NCI-H2227 treated with DMSO at 0.1 percent for 48 hours (cell line): ENCODE data around the gene CELF4.

Source experiments
- DNase-seq: peaks from one replicate; lab custom pipeline; 2025; lab: John Stamatoyannopoulos, UW

Gene CELF4

DNA sequence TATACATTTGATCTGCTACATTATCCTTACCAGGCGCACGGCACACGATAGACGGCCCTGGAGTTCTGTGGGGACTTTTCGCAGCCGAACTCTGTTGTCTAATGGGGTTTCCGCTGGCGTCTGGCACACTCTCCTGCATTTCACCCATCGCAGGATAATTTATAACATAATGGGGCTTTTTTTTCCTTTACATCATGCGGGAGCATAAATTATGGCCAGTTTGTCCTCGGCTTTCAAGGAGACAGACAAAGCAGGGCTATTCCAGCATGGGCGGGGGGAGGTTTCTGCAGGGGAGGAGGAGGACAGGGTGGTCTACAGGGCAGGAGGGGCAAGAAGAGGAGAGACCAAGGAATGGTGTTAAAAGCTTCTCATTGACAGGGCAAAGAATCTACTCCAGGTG, 279.8 kb downstream of the CELF4 start:
- DNase-seq = peak; percentile 31

DNA sequence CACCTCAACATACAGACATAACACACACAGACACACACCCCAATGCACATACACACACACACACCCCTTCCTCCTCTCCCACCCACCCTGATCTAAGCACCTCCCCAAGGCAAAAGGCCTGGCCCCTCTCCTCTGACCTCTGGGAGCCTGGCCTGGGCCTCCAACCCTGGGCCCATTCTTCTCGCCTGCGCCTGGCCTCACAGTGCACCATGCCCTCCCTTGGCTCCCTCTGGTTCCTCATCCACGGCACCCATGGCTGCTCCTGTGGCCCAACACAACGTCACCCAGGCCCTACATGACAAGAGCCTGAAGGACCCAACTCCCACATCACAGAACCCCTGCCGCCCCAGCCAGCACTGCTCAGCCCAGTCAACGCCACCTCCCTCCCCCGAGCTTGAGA, 281.3 kb downstream of the CELF4 start:
- no peak for DNase-seq

DNA sequence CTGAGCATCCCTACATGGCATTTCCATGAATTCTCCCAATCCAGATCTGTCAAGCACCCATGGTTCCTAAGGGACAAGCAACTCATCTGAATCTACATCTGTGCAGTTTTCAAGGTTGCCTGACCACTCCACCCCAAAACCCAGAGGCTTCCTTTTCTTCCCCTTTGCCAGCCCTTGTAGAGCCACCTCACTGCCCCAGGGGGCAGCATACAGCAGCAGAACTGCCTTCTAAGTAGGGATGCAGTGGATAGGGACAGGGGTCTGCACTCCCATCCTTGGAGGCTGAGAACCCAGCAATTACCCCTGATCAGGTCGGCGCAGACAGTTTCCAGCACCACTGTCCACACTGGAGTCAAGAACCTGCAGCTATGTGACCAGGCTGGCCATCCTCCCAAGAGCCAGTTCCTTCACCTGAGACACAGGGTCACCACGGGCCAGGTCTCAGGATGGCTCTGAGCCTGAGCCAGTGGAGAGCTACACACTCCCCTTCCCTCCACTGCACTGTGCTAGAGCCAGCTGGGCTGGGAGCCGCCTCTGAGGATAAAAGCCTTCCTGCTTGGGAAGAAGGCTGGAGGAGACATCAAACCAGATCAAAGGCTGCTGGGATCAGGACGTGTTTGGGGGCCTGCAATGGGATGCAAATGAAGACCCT, 283.1 kb downstream of the CELF4 start:
- DNase-seq = no peak

DNA sequence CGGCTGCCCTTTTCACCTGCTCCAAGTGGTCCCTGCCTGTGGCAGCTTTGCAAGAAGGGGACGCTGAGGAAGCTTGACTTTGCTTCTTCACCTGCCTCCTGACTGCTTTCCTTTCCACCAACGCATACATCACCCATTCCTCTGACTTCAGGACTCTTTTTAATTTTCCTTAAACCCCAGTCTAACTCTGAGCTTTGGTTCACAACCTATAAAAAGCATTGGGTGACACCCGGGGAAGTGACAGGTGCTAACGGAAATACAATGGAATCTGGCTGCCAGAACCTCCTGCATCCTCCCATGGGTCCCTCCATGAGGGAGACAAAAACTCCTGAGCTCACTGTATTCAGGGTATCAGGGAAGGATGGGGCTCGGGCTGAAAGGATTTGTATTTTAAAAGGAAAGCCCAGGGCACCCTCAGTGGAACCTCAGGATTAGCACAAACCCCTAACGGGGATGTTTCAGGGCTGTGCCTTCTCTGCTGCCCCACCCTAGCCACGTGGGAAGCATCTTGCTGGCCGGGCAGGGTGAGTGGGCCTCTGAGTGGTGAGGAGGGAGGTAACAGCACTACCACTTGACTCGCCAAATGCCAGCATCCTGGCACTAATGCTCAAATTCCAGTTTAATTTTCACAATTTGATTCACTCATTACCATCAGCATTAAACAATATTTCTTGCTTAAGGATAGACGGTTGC, 284.8 kb downstream of the CELF4 start:
- no peak for DNase-seq

DNA sequence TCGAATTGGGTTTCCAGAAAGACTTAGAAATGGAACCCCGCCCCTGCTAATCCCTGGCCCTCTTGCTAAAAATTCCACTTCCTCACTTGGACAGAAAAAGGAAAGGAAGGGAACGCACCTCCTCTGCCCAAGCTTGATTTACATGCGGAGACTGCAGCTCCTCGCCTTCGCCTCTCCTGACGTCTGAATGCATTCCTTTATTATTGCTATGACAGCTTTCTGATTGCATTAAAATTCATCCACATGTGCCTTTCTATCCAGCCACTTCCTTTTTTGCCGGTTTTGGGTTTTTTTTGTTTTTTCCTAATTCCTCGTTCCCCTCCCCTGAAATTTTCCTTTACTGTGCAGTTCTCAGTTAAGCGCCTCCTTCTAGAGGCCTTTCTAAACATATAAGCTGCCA, 287.8 kb downstream of the CELF4 start:
- no peak for DNase-seq

DNA sequence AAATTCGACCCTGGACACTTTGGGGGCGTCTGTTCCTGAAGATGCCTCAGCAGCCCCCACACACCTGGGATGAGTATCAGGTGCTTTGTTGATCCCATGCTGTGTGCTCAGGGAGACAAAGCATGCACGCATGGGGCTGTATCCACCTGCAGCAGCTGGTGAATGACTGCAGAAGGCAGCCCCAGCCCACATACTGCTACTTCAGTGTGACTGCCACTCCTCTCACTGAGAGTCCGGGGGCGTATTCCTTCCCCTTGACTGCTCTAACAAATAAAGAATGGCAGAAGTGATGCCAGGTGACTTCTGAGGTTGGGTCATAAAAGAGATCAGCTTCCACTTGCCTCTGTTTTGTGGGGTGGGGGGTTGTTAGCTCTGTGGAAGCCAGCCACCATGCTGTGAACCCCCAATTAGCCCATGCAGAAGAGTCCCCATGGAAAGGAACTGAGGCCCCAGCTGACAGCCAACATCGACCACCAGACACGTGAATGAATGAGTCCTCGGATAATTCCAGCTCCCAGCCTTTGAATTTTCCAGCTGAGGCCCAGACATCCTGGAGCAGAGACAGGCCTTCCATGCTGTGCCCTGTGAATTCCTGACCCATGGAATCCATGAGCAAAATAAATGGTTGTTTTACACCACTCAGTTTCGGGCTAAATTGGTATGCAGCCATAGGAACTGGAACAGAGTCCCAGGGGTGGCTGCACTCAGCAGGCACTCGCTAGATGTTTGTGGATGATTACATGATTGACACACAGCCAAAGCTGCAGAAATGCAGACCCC, 289.3 kb downstream of the CELF4 start:
- DNase-seq = no peak

DNA sequence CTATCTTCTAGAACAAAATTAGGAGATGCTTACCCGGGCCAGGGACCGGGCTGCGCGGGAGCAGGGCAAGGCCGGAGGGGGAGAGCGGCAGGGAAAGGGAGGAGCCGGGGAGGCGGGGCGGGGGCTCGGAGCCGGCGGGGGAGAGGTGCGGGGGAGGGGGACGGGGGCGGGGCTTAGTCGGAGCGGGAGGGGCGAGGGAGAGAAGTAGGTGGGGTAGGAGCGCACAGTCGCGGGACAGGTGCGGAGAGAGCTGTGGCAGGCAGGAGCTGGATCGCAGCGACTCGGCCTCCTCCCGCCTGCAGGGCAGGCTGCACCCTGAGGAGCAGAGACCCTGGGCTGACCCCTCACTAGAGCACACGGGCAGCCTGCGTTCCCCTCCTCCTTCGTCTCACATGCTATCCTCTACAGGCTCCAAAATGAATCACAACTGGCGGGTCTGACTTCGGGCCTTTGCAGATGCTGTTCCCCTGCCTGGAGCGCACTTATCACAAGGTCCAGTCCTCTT, 290.3 kb downstream of the CELF4 start:
- no peak for DNase-seq

DNA sequence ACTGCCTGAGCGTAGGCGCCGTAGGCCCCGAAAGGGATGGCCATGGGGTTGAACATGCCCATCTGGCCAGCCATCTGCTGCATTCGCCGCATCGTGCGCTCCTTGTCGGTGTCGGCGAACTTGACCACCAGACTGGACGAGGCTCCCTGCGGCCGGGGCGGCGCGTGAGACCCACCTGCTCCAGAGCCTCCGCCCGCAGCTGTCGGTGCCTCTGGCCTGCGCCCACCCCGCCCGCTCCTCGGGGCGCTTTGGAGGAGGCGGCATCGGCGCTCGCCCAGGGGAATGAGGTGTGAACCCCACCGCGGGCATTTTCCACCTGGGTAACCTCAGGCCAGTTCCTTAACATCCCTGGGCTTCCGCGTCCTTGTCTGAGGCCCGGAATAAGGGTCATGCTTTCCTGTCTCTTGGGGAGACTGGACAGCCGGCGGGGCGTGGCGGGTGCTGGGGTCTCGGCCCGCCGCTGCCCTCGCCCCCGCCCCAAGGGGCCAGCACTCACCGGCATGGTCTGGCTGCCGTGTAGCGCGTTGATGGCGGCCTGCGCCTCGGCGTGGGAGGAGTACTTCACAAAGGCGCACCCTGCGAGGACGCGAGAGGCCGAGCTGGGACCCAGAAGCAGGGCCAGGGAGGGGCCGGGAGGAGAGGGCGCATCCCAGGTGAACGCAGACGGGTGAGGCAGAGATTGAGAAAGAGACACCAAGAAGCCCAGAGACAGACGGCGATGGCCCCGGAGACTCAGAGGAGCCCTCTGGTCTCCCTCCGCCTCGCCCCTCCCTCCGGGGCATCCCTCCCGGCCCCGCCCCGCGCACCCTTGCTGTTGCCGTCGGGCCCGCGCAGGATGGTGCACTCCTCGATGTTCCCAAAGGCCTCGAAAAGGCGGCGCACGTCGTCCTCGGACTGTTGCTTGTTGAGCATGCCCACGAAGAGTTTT, 291.0 kb downstream of the CELF4 start:
- DNase-seq = no peak

GRCh38 chr18:37272841-37273240, 292.8 kb downstream of the CELF4 start:
- no peak for DNase-seq

- DNase-seq = no peak
Observed at GRCh38 chr18:37272226-37272625, 293.4 kb downstream of the CELF4 start.

GRCh38 chr18:37270666-37271052, 294.9 kb downstream of the CELF4 start:
- DNase-seq = no peak

- no peak for DNase-seq
Observed at GRCh38 chr18:37270038-37270665, 295.4 kb downstream of the CELF4 start.

- no peak for DNase-seq
Observed at GRCh38 chr18:37266290-37266689, 299.3 kb downstream of the CELF4 start.

GRCh38 chr18:37265382-37265781, 300.2 kb downstream of the CELF4 start:
- no peak for DNase-seq

- no peak for DNase-seq
Observed at GRCh38 chr18:37264956-37265355, 300.6 kb downstream of the CELF4 start.

DNA sequence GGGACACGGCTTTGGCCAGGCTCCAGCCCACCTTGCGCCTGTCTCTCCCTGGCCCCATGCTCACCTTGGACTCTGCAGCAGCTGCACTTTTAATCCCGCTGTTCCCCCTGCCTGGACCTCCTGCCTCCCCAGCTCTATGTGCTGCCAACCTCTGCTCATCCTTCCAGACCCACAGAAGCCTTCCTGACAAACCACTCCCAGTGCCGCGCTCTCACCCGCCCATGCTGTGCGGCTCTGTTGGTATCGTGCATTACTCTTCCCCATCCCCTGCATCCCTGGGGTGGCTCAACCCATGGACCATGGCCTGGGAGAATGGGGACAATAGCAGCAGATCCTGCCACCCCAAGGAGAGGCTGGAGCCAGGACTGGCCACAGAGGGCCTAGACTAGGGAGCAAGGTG, 303.6 kb downstream of the CELF4 start:
- DNase-seq = no peak

DNA sequence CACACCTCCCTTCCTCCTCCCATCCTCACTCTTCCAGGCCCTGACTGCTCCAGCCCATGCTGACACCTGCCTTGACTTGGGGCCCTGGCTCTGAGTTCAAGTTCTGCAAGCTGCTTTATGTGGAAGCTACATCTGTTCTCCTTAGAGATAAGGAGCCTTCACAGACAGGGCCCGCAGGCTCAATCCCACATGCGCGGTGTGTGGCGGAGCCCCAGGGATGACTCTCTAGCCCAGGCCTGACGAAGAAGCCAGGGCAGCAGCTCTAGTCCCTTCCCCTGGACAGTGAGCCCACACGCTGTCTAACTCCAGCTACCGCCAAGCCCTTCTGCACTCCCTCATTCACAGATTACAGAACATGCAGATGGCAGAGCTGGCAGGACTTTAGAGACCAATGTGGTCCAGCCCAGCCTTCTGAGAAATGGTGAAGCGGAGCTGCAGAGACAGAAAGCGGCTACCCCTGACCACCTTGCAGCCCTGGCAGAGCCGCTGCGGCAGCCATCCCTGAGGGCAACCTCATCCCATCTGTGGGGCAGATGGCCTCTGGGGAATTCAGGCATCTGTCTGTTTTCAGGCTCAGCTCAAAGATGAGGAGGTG, 304.3 kb downstream of the CELF4 start:
- DNase-seq = no peak

GRCh38 chr18:37260367-37261093, 305.1 kb downstream of the CELF4 start:
- no peak for DNase-seq

- DNase-seq = no peak
Observed at GRCh38 chr18:37259711-37260110, 305.9 kb downstream of the CELF4 start.

GRCh38 chr18:37258819-37259218, 306.8 kb downstream of the CELF4 start:
- no peak for DNase-seq
